DND-41 (cell line): ENCODE measurements around the gene PTCD2.
"Not testable (repeated sequence)": the region's sequence is repeated elsewhere in the genome, so short reads cannot be mapped to it uniquely, and the experiment has no call there.

Experiments used
- ATAC-seq: fragments of 200-7000 bp; cut with Tn5 transposase; 3 replicates; pipeline ENCODE4 v1.9.1; 2021; ENCODE audit warnings: low read depth; ENCODE audit not compliant: insufficient read depth
- DNase-seq: peaks from one replicate; pipeline ENCODE4 v3.0.0-alpha.2; 2020
- H2AFZ ChIP-seq: 2 replicates; pipeline ENCODE4 v1.6.0; 2012; ENCODE audit warnings: low read depth, low read length
- H3K27ac ChIP-seq: 2 replicates; pipeline ENCODE4 v1.5.1; 2012; ENCODE audit warnings: low read length, inconsistent platforms
- H3K27me3 ChIP-seq: fragments of 200-600 bp; sonication (generic); 2 replicates; pipeline ENCODE4 v1.6.0; 2012; ENCODE audit warnings: low read length, mild to moderate bottlenecking, inconsistent platforms; ENCODE audit not compliant: insufficient read depth, poor library complexity
- H3K36me3 ChIP-seq: 2 replicates; pipeline ENCODE4 v1.5.1; 2012; ENCODE audit warnings: low read length, inconsistent platforms; ENCODE audit not compliant: insufficient read depth
- H3K4me1 ChIP-seq: 2 replicates; pipeline ENCODE4 v1.5.1; 2012; ENCODE audit warnings: mild to moderate bottlenecking, low read length; ENCODE audit not compliant: insufficient read depth
- H3K4me2 ChIP-seq: 2 replicates; pipeline ENCODE4 v1.6.0; 2012; ENCODE audit warnings: mild to moderate bottlenecking, moderate library complexity, low read length, inconsistent platforms; ENCODE audit not compliant: insufficient read depth
- H3K4me3 ChIP-seq, 2 experiments: fragments of 200-600 bp in 1 of 2; shearing (Covaris generic) in 1 of 2; 2 replicates each; pipeline ENCODE4 v1.5.1; 2012 to 2016; ENCODE audit warnings: inconsistent platforms in 2 of 2, low read length in 2 of 2, mild to moderate bottlenecking in 2 of 2, low read depth in 1 of 2, moderate library complexity in 1 of 2
- H3K79me2 ChIP-seq: 2 replicates; pipeline ENCODE4 v1.6.0; 2012; ENCODE audit warnings: low read length, inconsistent platforms; ENCODE audit not compliant: insufficient read depth
- H3K9ac ChIP-seq: 2 replicates; pipeline ENCODE4 v1.6.0; 2012; ENCODE audit warnings: low read depth, mild to moderate bottlenecking, inconsistent platforms, low read length, moderate library complexity
- H3K9me3 ChIP-seq: 2 replicates; pipeline ENCODE4 v1.5.1; 2012; ENCODE audit warnings: low read length, moderate library complexity, mild to moderate bottlenecking, inconsistent platforms; ENCODE audit not compliant: insufficient read depth, severe bottlenecking
- H4K20me1 ChIP-seq: 2 replicates; pipeline ENCODE4 v1.6.0; 2012; ENCODE audit warnings: low read length; ENCODE audit not compliant: insufficient read depth
- EZH2 ChIP-seq: IDR thresholded peaks from 3 replicates; pipeline ENCODE4 v1.6.1; 2012; ENCODE audit warnings: borderline replicate concordance, low read depth, mild to moderate bottlenecking, moderate library complexity, low read length, inconsistent platforms; ENCODE audit not compliant: severe bottlenecking
- TF ChIP-seq, protein P1 (sequence below): IDR thresholded peaks from 2 replicates; pipeline ENCODE4 v1.5.1; 2012; ENCODE audit warnings: borderline replicate concordance, low read length, moderate library complexity, mild to moderate bottlenecking; ENCODE audit not compliant: poor library complexity, severe bottlenecking; ENCODE audit errors: extremely low read depth

Gene PTCD2

DNA sequence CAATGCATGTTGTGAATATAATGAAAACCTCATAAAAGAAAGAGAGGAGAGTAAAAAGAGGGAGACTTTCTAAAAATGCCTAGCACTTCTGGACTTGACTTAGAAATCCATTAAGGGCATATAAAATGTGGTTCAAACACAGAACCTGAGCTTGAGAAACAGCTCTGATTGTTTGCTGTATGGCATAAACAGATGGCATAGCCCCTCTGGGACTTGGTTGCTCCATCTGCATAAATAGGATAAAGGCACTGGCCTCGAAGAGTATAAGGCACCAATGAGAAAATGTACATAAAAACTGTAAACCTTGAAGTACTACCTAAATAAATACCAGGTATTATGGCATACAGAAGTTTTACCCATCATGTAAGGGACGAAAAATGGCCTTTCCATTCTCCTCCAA lies 23.9 kb upstream of the PTCD2 start:
- H3K79me2 ChIP-seq, result peaks cover 27% of the 10 kb centered on the region
- H3K27me3 ChIP-seq, result no peaks in the 10 kb centered on the region
- DNase-seq, result no peak
- H3K9me3 ChIP-seq, result no peaks in the 10 kb centered on the region
- H3K36me3 ChIP-seq, result peaks cover 57% of the 10 kb centered on the region
- TF ChIP-seq, protein P1, sequence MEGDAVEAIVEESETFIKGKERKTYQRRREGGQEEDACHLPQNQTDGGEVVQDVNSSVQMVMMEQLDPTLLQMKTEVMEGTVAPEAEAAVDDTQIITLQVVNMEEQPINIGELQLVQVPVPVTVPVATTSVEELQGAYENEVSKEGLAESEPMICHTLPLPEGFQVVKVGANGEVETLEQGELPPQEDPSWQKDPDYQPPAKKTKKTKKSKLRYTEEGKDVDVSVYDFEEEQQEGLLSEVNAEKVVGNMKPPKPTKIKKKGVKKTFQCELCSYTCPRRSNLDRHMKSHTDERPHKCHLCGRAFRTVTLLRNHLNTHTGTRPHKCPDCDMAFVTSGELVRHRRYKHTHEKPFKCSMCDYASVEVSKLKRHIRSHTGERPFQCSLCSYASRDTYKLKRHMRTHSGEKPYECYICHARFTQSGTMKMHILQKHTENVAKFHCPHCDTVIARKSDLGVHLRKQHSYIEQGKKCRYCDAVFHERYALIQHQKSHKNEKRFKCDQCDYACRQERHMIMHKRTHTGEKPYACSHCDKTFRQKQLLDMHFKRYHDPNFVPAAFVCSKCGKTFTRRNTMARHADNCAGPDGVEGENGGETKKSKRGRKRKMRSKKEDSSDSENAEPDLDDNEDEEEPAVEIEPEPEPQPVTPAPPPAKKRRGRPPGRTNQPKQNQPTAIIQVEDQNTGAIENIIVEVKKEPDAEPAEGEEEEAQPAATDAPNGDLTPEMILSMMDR, result no peak
- TF ChIP-seq EZH2, result no peak
- no peak overlapping the region for H3K27ac ChIP-seq
- no peak overlapping the region for H2AFZ ChIP-seq
- peaks cover 5% of the 10 kb centered on the region; the same call in 1 of the 2 replicates for H4K20me1 ChIP-seq
- H3K4me2 ChIP-seq, result no peak overlapping the region
- no peaks in the 10 kb centered on the region for H3K4me1 ChIP-seq
- H3K9ac ChIP-seq, result no peak overlapping the region
- H3K4me3 ChIP-seq, result no peak overlapping the region
- no peak for ATAC-seq

DNA sequence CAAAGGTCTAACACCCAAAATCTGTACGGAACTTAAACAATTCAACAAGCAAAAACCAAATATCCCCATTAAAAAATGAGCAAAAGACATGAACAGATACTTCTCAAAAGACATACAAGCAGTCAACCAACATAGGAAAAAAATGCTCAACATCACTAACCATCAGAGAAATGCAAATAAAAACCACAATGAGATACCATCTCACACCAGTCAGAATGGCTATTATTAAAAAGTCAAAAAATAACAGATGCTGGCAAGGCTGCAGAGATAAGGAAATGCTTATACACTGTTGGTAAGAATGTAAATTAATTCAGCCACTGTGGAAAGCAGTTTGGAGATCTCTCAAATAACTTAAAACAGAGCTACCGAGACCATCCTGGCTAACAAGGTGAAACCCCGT lies 22.0 kb upstream of the PTCD2 start:
- H3K79me2 ChIP-seq, result peaks cover 45% of the 10 kb centered on the region
- H3K9me3 ChIP-seq, H3K27me3 ChIP-seq, ATAC-seq, H3K4me1 ChIP-seq, H3K27ac ChIP-seq, H2AFZ ChIP-seq, H3K4me2 ChIP-seq, DNase-seq, H4K20me1 ChIP-seq, H3K4me3 ChIP-seq, H3K9ac ChIP-seq: not testable (repeated sequence)
- peaks cover 58% of the 10 kb centered on the region for H3K36me3 ChIP-seq

DNA sequence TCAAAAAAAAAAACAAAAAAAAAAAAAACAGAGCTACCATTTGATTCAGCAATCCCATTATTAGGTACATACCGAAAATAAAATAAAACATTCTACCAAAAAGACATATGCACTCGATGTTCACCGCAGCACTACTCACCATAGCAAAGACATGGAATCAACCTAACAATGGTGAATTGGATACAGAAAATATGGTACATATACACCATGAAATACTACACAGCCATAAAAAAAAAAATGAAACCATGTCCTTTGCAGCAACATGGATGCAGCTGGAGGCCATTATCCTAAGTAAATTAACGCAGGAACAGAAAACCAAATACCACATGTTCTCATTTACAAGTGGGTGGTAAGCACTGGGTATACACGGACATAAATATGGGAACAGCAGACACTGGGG lies 21.5 kb upstream of the PTCD2 start:
- Histone ChIP-seq H3K9me3 (no peaks in the 10 kb centered on the region), H3K4me1 (no peaks in the 10 kb centered on the region), H3K4me3 (no peak overlapping the region), H3K9ac (no peak overlapping the region), H3K36me3 (peaks cover 52% of the 10 kb centered on the region), H3K79me2 (peaks cover 51% of the 10 kb centered on the region), H4K20me1 (peaks cover 5% of the 10 kb centered on the region; the same call in 1 of the 2 replicates), H3K4me2 (no peak overlapping the region), H3K27me3 (no peaks in the 10 kb centered on the region), H2AFZ (no peak overlapping the region), H3K27ac (no peak overlapping the region)
- DNase-seq, result no peak
- no peak for ATAC-seq
- TF ChIP-seq, protein P1, result no peak
- no peak for TF ChIP-seq EZH2

DNA sequence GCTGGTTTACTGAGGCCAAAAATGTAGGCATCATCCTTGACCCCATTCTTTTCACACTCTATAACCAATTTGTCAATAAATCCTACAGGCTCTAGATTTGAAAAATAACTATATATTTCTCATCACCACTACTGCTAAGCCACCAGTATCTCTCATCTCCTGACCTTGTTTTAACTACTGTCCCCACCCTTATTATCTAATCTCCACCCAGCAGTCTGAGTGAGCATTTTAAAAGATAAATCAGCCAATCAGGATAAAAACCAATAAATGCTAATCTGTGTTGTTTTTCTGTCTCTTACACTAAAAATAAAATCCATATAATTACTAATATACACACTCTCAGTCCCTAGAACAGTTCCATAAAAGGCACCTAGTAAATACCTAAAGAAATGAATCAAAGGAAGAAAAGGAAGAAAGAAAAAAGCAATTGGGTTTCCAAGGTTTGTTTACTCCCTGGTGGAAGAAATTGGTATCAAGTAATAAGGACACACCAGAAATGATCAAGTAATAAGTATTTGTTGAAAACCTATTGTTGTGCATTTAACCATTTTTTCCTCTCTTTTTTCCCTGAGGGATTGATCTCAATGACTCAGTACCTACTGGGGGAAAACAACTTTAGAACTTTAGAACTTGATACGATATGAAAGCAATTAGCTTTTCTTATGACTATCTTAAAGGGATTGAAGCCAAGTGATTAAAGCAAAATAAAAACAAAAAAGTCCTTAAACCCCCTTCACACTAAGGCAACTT lies 19.4 kb upstream of the PTCD2 start:
- Histone ChIP-seq H3K4me2 (no peak overlapping the region), H2AFZ (no peak overlapping the region), H3K9ac (no peak overlapping the region), H3K9me3 (no peaks in the 10 kb centered on the region), H3K4me3 (no peak overlapping the region), H3K4me1 (0 out of 2 replicates have a peak, but pooled peaks cover 4% of the 10 kb centered on the region), H3K36me3 (peaks cover 34% of the 10 kb centered on the region), H3K27ac (no peak overlapping the region), H3K79me2 (peaks cover 71% of the 10 kb centered on the region), H4K20me1 (peaks cover 11% of the 10 kb centered on the region; the same call in 1 of the 2 replicates), H3K27me3 (no peaks in the 10 kb centered on the region)
- TF ChIP-seq EZH2, result no peak
- TF ChIP-seq, protein P1, result no peak
- ATAC-seq (no peak), DNase-seq (no peak)
